Limb (tissue), 2 donors: Measurements from ENCODE around the gene UNC13A.

Source experiments
- DNase-seq, 2 donors: peaks; one replicate each; pipeline ENCODE4 v3.0.0-alpha.2; 2016; ENCODE audit errors: extremely low spot score in 2 of 2

UNC13A gene

DNA sequence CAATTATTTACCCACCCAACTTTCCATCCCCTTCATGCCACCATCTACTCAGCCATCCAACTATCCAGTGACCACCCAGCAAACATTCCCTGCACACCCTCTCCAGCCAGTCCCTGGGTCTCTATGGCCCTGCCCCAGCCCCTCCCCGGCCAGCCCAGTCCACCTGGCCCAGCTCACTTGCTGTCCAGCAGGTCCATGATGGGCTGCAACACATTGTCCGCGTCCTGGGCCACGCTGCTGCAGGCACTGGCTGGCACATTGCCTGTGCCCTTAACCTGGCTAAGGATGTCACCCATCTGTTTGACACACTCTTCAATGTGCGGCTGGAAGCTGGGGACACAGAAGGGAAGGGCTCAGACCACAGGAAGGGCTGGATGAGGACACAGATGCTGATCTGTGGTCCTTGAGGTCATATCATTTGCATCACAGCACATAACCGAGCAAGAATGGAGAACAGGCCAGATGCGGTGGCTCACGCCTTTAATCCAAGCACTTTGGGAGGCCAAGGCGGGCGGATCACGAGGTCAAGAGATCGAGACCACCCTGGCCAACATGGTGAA, 61.6 kb downstream of the UNC13A start:
- no peak for DNase-seq

GRCh38 chr19:17625980-17626379, 62.2 kb downstream of the UNC13A start:
- DNase-seq = no peak

DNA sequence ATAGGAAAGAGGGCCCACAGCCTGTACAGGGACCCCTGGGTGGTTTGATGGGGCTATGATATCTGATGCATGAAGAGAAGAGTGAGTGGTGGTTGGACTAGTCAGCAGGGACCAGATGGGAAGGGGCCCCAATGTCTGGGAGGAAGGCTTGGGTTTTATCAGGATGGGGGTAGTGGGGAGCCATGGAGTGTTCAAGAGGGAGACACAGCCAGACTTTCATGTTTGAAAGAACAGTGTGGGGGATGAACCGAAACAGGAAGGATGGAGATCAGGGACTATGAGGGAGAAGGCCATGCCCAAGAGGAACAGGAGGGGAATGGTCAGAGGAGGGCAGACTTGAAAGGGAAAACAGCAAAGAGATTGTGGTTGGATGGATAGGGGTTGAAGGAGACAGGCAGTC, 63.1 kb downstream of the UNC13A start:
- no peak for DNase-seq

GRCh38 chr19:17624314-17624991, 63.7 kb downstream of the UNC13A start:
- DNase-seq = no peak

- no peak for DNase-seq
These were observed 64.8 kb downstream of the UNC13A start for GRCh38 chr19:17623224-17623935.

- DNase-seq = no peak
These were observed 67.5 kb downstream of the UNC13A start for GRCh38 chr19:17620696-17621095.

DNA sequence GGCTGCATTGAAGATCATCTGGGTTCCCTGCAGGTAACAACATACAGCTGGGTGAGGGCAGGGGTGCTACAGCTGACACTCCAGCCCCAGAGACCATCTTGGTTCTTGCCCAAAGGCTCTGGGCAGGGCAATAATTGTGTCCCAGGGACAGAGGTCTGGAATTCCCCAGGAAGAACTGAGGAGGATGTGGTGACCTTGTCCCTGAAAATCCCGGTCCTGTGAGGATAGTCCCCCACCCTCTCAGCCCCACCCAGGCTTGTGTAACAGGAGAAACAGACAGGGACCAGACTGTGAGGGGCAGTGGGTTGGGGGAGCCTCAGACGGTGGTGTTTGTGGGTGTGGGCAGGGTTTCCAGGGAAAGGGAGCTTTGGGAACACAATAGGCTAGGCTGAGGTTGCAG, 69.2 kb downstream of the UNC13A start:
- no peak for DNase-seq

- DNase-seq = no peak
These were observed 69.8 kb downstream of the UNC13A start for GRCh38 chr19:17618281-17618903.

- DNase-seq = no peak
These were observed 70.4 kb downstream of the UNC13A start for GRCh38 chr19:17617807-17618192.

DNA sequence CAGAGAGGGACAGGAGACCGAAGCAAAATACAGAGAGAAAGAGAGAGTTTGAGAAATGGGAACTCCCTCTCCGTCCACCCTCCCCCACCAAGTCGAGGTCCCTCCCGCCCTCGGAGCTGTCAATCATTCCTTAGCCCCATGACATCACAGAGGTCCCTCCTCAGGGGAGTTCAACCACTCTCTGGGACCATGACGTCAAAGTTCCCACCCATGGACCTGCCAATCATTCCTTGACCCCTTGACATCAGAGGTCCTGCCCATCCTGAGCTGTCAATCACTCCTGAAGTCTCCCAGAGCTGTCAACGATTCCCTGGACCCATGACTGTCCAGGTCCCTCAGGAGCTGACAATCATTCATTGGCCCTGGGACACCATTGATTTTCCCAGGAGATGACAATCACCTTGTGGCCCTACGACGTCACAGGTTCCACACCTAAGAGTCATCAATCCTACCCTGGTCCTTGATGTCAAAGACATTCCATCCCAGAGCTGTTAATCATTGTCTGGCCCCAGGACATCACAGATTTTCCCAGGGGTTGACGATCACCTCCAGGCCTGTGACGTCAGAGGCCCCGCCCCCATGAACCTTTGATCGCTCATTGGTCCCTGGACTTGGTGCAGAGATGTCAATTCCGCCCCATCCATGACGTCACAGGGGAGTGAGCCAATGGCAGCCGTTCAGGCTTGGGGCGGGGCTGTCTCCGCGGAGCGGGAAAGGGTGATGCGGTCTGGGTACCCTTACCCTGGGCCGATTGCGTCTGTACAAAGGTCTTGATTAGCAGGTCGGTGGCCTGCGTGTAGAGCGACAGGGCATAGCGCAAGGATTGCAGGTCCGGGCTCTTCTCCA, 71.0 kb downstream of the UNC13A start:
- DNase-seq = no peak

GRCh38 chr19:17616686-17616960, 71.5 kb downstream of the UNC13A start:
- no peak for DNase-seq

GRCh38 chr19:17615889-17616685, 72.1 kb downstream of the UNC13A start:
- no peak for DNase-seq

DNA sequence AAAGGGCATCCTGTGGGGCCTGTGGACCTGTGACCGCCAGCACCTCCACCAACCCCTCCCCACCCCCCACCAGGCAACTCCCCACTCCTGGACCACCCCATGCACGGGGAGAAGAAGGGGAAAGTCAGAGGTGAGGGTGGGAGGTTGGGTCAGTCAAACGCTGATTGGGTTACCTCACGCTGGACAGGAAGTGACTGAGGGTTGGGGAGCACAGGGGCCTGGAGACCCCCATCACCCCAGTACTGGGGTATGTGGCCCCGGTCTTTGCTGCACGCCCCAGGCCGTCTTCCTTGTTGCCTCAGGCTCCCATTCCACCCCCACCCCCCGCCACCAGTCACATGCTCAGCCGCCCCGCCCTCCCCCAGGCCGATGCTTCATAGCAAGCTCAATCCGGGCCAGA, 73.7 kb downstream of the UNC13A start:
- no peak for DNase-seq

GRCh38 chr19:17611462-17612244, 76.5 kb downstream of the UNC13A start:
- DNase-seq = no peak

DNA sequence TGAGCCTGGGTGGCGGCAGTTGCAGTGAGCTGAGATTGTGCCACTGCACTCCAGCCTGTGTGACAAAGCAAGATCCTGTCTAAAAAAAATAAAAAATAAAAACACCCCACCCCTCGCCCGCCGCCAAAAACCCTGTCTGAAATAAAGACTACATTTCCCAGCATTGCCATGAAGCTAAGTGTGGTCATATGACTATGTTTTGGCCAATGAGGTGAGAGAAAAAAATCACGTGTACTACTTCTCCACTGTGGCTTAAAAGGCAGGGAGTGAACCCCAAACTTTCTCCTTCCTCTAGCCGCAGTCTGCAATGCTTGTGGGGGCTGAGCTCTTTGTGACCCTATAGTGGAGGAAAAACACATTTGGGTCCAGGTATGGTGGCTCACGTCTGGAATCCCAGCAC, 77.8 kb downstream of the UNC13A start:
- no peak for DNase-seq

GRCh38 chr19:17607936-17608335, 80.2 kb downstream of the UNC13A start:
- DNase-seq = no peak

- no peak for DNase-seq
These were observed 81.5 kb downstream of the UNC13A start for GRCh38 chr19:17606590-17607185.

DNA sequence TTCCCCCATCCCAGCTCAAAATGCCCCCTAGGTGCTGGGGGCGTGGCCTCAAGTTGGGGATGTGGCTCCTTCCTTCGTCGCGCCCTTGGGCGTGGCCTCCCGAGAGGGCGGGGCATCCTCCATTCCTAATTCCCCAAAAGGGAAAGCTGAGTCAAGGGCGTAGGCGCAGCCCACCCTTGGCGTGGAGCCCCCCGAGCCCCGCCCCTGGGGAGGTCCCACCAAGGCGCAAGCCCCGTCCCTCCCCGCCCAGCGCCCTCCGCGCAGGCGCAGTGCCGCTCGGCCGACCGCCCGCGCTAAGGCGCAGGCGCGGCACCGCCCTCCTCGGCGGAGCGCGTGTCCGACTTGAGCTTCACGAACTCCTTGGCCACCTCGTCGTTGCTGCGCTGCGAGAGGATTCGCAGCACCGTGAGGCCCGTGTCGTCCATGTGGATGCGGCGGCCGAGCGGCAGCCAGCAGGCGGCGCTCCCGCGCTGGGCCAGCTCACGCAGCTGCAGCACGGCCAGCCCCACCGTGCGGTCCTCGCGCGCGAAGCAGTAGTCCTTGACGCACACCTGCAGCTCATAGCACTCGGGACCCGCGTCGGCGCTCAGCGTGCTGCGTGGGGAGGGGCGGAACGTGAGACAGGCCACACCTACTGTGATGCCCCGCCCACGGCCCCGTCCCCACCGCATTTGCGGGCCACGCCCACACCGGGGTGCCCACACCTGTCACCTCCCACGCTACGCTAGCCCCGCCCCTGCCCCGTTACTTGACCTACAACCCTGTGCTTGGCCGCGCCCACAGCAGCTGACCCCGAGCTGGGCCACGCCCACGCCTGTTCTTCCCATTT, 82.2 kb downstream of the UNC13A start:
- peak; percentile 70 to 90 for DNase-seq

- DNase-seq = no peak
These were observed 83.0 kb downstream of the UNC13A start for GRCh38 chr19:17605117-17605516.
